RWPE2 (cell line): ENCODE data around the gene MCM7.

Experiments
- ATAC-seq: fragments of 200-7000 bp; cut with Tn5 transposase; 3 replicates; pipeline ENCODE4 v1.9.1; 2021; ENCODE audit warnings: low read depth
- DNase-seq: peaks from one replicate; pipeline ENCODE4 v3.0.0-alpha.2; 2020; ENCODE audit warnings: low spot score
- H3K27ac ChIP-seq: fragments of 450-650 bp; 2 replicates; pipeline ENCODE4 v1.5.1; 2017; ENCODE audit warnings: mild to moderate bottlenecking; ENCODE audit not compliant: poor library complexity, severe bottlenecking
- H3K27me3 ChIP-seq: fragments of 250-450 bp; sonication (Bioruptor Pico); 2 replicates; pipeline ENCODE4 v1.5.1; 2021; ENCODE audit warnings: mild to moderate bottlenecking, moderate library complexity; ENCODE audit not compliant: insufficient read depth, poor library complexity, severe bottlenecking
- H3K36me3 ChIP-seq: fragments of 250-450 bp; sonication (Bioruptor Pico); 2 replicates; pipeline ENCODE4 v1.5.1; 2020; ENCODE audit warnings: low read depth, mild to moderate bottlenecking, moderate library complexity
- H3K4me1 ChIP-seq: fragments of 250-450 bp; sonication (Bioruptor Pico); 2 replicates; pipeline ENCODE4 v1.5.1; 2021; ENCODE audit warnings: mild to moderate bottlenecking, moderate library complexity; ENCODE audit not compliant: insufficient read depth, poor library complexity, severe bottlenecking
- H3K4me3 ChIP-seq: fragments of 250-450 bp; sonication (Bioruptor Pico); 2 replicates; pipeline ENCODE4 v1.5.1; 2021; ENCODE audit warnings: mild to moderate bottlenecking, moderate library complexity; ENCODE audit not compliant: severe bottlenecking
- H3K9me3 ChIP-seq: fragments of 250-450 bp; sonication (Bioruptor Pico); 2 replicates; pipeline ENCODE4 v1.5.1; 2021; ENCODE audit warnings: mild to moderate bottlenecking, moderate library complexity; ENCODE audit not compliant: severe bottlenecking
- CTCF ChIP-seq: fragments of 450-650 bp; IDR thresholded peaks from one replicate; pipeline ENCODE4 v1.5.1; 2017; ENCODE audit warnings: mild to moderate bottlenecking, moderate library complexity; ENCODE audit not compliant: poor library complexity, severe bottlenecking

MCM7 gene

GRCh38 chr7:100093054-100093453 lies 8.1 kb downstream of the MCM7 start:
- H3K9me3 ChIP-seq: no peaks in the 10 kb centered on the region
- ATAC-seq: no peak
- no peak for DNase-seq
- no peak overlapping the region for H3K4me3 ChIP-seq
- H3K4me1 ChIP-seq: peaks cover 4% of the 10 kb centered on the region
- no peak overlapping the region for H3K27ac ChIP-seq
- no peaks in the 10 kb centered on the region for H3K27me3 ChIP-seq
- TF ChIP-seq CTCF: no peak
- peaks cover 79% of the 10 kb centered on the region for H3K36me3 ChIP-seq

- H3K27me3 ChIP-seq: no peaks in the 10 kb centered on the region
- no peak for DNase-seq
- peaks cover 15% of the 10 kb centered on the region for H3K4me1 ChIP-seq
- no peaks in the 10 kb centered on the region for H3K9me3 ChIP-seq
- H3K4me3 ChIP-seq: no peak overlapping the region
- peaks cover 65% of the 10 kb centered on the region for H3K36me3 ChIP-seq
- peak; percentile 22 for ATAC-seq
- TF ChIP-seq CTCF: no peak
- H3K27ac ChIP-seq: peak overlapping the region; percentile 90
These were observed 9.6 kb downstream of the MCM7 start for GRCh38 chr7:100091411-100092181.

GRCh38 chr7:100090527-100091410 lies 10.4 kb downstream of the MCM7 start:
- H3K27ac ChIP-seq: peak overlapping the region; percentile 90
- H3K9me3 ChIP-seq: no peaks in the 10 kb centered on the region
- no peak for DNase-seq
- no peak for TF ChIP-seq CTCF
- no peak overlapping the region for H3K4me3 ChIP-seq
- peaks cover 57% of the 10 kb centered on the region for H3K36me3 ChIP-seq
- no peaks in the 10 kb centered on the region for H3K27me3 ChIP-seq
- peaks cover 15% of the 10 kb centered on the region for H3K4me1 ChIP-seq
- peak; percentile 4; the same call in 1 of the 3 replicates for ATAC-seq

- Histone ChIP-seq H3K27ac (peak overlapping the region; percentile 90), H3K9me3 (no peaks in the 10 kb centered on the region), H3K4me3 (peak overlapping the region; percentile 56), H3K27me3 (no peaks in the 10 kb centered on the region), H3K4me1 (peaks cover 15% of the 10 kb centered on the region), H3K36me3 (peaks cover 45% of the 10 kb centered on the region)
- no peak for ATAC-seq
- TF ChIP-seq CTCF: no peak
- DNase-seq: no peak
These were observed 11.6 kb downstream of the MCM7 start for GRCh38 chr7:100089458-100090196.
